K562 (cell line): ENCODE data around the gene KANK2. TPM values are rescaled to one million over a fixed set of nuclear protein-coding genes. Genes with fewer than 3 reads are reported as not detected.

Experiments used
- BRD4 ChIP-seq: fragments of 200-600 bp; sonication (generic); IDR thresholded peaks from 2 replicates; pipeline ENCODE4 v1.6.1; 2017; ENCODE audit warnings: inconsistent platforms
- CTBP1 ChIP-seq: fragments of 450-650 bp; IDR thresholded peaks from 2 replicates; pipeline ENCODE4 v1.6.1; 2016; ENCODE audit warnings: borderline replicate concordance
- ETV1 ChIP-seq: fragments of 450-650 bp; conservative IDR thresholded peaks from 2 replicates; pipeline ENCODE4 v1.6.1; 2016; ENCODE audit warnings: missing genetic modification characterization, control low read depth, low read depth, missing compliant biosample characterization
- FOXA3 ChIP-seq, 2 experiments: fragments of 450-650 bp in 1 of 2; sonication (generic) in 1 of 2; formaldehyde crosslinking; IDR thresholded peaks in 1 of 2; conservative IDR thresholded peaks in 1 of 2; 2 replicates each; pipeline versions ENCODE4 v1.4.0 to v1.8.0; 2020 to 2022; ENCODE audit warnings: mild to moderate bottlenecking in 2 of 2, missing genetic modification reagents in 1 of 2
- HDAC1 ChIP-seq, 2 experiments: fragments of 450-650 bp; IDR thresholded peaks; 2 replicates each; pipeline ENCODE4 v1.6.1; 2016 to 2017; ENCODE audit warnings: inconsistent platforms in 1 of 2, mild to moderate bottlenecking in 1 of 2, moderate library complexity in 1 of 2
- KDM1A ChIP-seq, 2 experiments: fragments of 450-650 bp; IDR thresholded peaks; 2 replicates each; pipeline ENCODE4 v1.6.1; 2016; ENCODE audit warnings: mild to moderate bottlenecking in 2 of 2
- MAX ChIP-seq: sonication (generic); formaldehyde crosslinking; IDR thresholded peaks from 2 replicates; pipeline ENCODE4 v1.9.0; 2022; ENCODE audit warnings: mild to moderate bottlenecking, missing genetic modification reagents
- MTA3 ChIP-seq: fragments of 450-650 bp; formaldehyde crosslinking; IDR thresholded peaks from 2 replicates; pipeline ENCODE4 v1.6.1; 2017; ENCODE audit warnings: mild to moderate bottlenecking, borderline replicate concordance
- NFXL1 ChIP-seq: fragments of 450-650 bp; formaldehyde crosslinking; IDR thresholded peaks from 2 replicates; pipeline ENCODE4 v1.4.0; 2021; ENCODE audit warnings: mild to moderate bottlenecking
- POLR2A ChIP-seq: fragments of 450-650 bp; conservative IDR thresholded peaks from 2 replicates; pipeline ENCODE4 v1.6.1; 2016
- RBM17 ChIP-seq: fragments of 200-400 bp; formaldehyde crosslinking; IDR thresholded peaks from 2 replicates; pipeline ENCODE4 v1.6.1; 2017; ENCODE audit warnings: low read depth, mild to moderate bottlenecking, low read length, borderline replicate concordance
- SMAD1 ChIP-seq: fragments of 150-350 bp; IDR thresholded peaks from 2 replicates; pipeline ENCODE4 v1.6.1; 2014; ENCODE audit warnings: low read length, low read depth; ENCODE audit not compliant: partially characterized antibody
- SMARCA5 ChIP-seq: fragments of 450-650 bp; IDR thresholded peaks from 2 replicates; pipeline ENCODE4 v1.6.1; 2016
- SPI1 ChIP-seq: IDR thresholded peaks from 2 replicates; pipeline ENCODE4 v1.6.1; 2011; ENCODE audit warnings: low read depth, low read length, control low read depth, borderline replicate concordance
- TCF3 ChIP-seq: sonication (generic); formaldehyde crosslinking; IDR thresholded peaks from 2 replicates; pipeline ENCODE4 v1.4.0; 2020; ENCODE audit warnings: mild to moderate bottlenecking, missing genetic modification reagents
- TFAP4 ChIP-seq: sonication (generic); formaldehyde crosslinking; IDR thresholded peaks from 2 replicates; pipeline ENCODE4 v1.8.0; 2022; ENCODE audit warnings: missing genetic modification reagents, mild to moderate bottlenecking, moderate library complexity, borderline replicate concordance
- ZBED1 ChIP-seq: IDR thresholded peaks from 2 replicates; pipeline ENCODE4 v1.6.1; 2014
- ZFP91 ChIP-seq: sonication (generic); formaldehyde crosslinking; IDR thresholded peaks from 2 replicates; pipeline ENCODE4 v1.8.0; 2022; ENCODE audit warnings: mild to moderate bottlenecking, missing genetic modification reagents
- ZFX ChIP-seq: sonication (generic); formaldehyde crosslinking; IDR thresholded peaks from 2 replicates; pipeline ENCODE4 v1.8.0; 2022; ENCODE audit warnings: mild to moderate bottlenecking, missing genetic modification reagents, moderate library complexity
- ZHX1 ChIP-seq: fragments of 150-350 bp; conservative IDR thresholded peaks from 2 replicates; pipeline ENCODE4 v1.6.1; 2014; ENCODE audit warnings: low read length
- ZNF165 ChIP-seq: fragments of 250-450 bp; sonication (Bioruptor Pico); IDR thresholded peaks from 2 replicates; pipeline ENCODE4 v1.4.0; 2020; ENCODE audit warnings: borderline replicate concordance
- ZNF184 ChIP-seq: sonication (generic); formaldehyde crosslinking; IDR thresholded peaks from 2 replicates; pipeline ENCODE4 v1.5.0; 2020; ENCODE audit warnings: missing genetic modification reagents
- ZNF354B ChIP-seq: fragments of 250-450 bp; sonication (Bioruptor Pico); IDR thresholded peaks from 2 replicates; pipeline ENCODE4 v1.4.0; 2020
- ZNF507 ChIP-seq: conservative IDR thresholded peaks from 2 replicates; pipeline ENCODE4 v1.6.1; 2017; ENCODE audit warnings: missing genetic modification characterization, missing compliant biosample characterization
- polyA plus RNA-seq, 8 experiments: library from polyadenylated mRNA; depleted of rRNA in 4 of 8; stranded (reverse) in 5 of 8; unstranded in 3 of 8; fragments of >200 nt; fragmentation: Nextera tagmentation in 2 of 8; fragmentation: Illumina TruSeq in 1 of 8; extraction: Ambion mirVana in 2 of 8; extraction: Trizol in 1 of 8; gene quantifications; 2 replicates each; pipeline versions ENCODE4 v1.2.1 to v1.2.3, GENCODE V29; 2011 to 2014; ENCODE audit warnings: inconsistent platforms in 1 of 8, missing spikeins in 1 of 8
- total RNA-seq, 7 experiments: library from RNA; depleted of rRNA in 6 of 7; stranded (reverse); fragments of >200 nt in 6 of 7; fragmentation: Illumina TruSeq in 2 of 7; extraction: Trizol in 2 of 7; gene quantifications; 2 replicates each; pipeline versions ENCODE4 v1.2.1 to v1.2.3, GENCODE V29; 2011 to 2021; ENCODE audit warnings: low replicate concordance in 1 of 7

KANK2 gene
- total and polyA plus RNA-seq, 9 of the 15 experiments (the other 6 are each of a cell fraction or from before 2014, with no cell fraction given): 4.4 to 47.8 (median 21.3) TPM

- peak; percentile 82 for TF ChIP-seq TFAP4
- TF ChIP-seq ZBED1: no peak; the same call in 1 of the 2 replicates
- peak; percentile 83 for TF ChIP-seq ZFX
- no peak for TF ChIP-seq RBM17
- TF ChIP-seq FOXA3 (CRISPR knock-in tag; conservative IDR thresholded peaks at IDR 0.05 in 1 of 2, IDR thresholded peaks at IDR 0.05 in 1 of 2): 0 out of 4 replicates have a peak, but pooled peaks of 1 of the 2 experiments have one; percentile 44
- TF ChIP-seq BRD4: no peak
- peak in 1 of 2 experiments; percentile 50; a peak in 2 of 4 replicates for TF ChIP-seq HDAC1 (IDR thresholded peaks at IDR 0.05)
- no peak for TF ChIP-seq ZNF165
- TF ChIP-seq ZNF354B (CRISPR knock-in tag): no peak
- peak; percentile 93 to 95 for TF ChIP-seq KDM1A (IDR thresholded peaks at IDR 0.05)
- TF ChIP-seq ETV1 (tag): no peak
- no peak for TF ChIP-seq ZNF184 (CRISPR knock-in tag)
- TF ChIP-seq NFXL1: no peak
- peak; percentile 71 for TF ChIP-seq CTBP1
- TF ChIP-seq SMARCA5: peak; percentile 60; the same call in 1 of the 2 replicates
- TF ChIP-seq MAX (CRISPR knock-in tag): peak; percentile 36; the same call in 1 of the 2 replicates
- no peak for TF ChIP-seq SPI1
- TF ChIP-seq ZHX1: no peak
- TF ChIP-seq ZNF507 (tag): no peak
- peak; percentile 69 for TF ChIP-seq POLR2A
- no peak for TF ChIP-seq ZFP91 (CRISPR knock-in tag)
- TF ChIP-seq MTA3: peak; percentile 51; the same call in 1 of the 2 replicates
- no peak for TF ChIP-seq SMAD1
- 0 out of 2 replicates have a peak, but pooled peaks have one; percentile 19 for TF ChIP-seq TCF3
Observed at GRCh38 chr19:11197291-11198174, at the start of gene KANK2 (continued).
